HL-60 (cell line): ENCODE results near the gene EPHA6.

ENCODE experiments used
- DNase-seq, 2 experiments: peaks; one replicate each; pipeline ENCODE4 v3.0.0-alpha.2; 2010 to 2020; ENCODE audit warnings: low read depth in 1 of 2, low spot score in 1 of 2
- H3K27ac ChIP-seq: fragments of 250-450 bp; sonication (Bioruptor Pico); replicated peaks from 2 replicates; pipeline ENCODE4 v1.5.1; 2020; ENCODE audit warnings: mild to moderate bottlenecking, moderate library complexity
- H3K27me3 ChIP-seq: fragments of 250-450 bp; sonication (Bioruptor Pico); 2 replicates; pipeline ENCODE4 v1.5.1; 2021; ENCODE audit warnings: mild to moderate bottlenecking, moderate library complexity; ENCODE audit not compliant: insufficient read depth, poor library complexity, severe bottlenecking
- H3K4me3 ChIP-seq: replicated peaks from 2 replicates; pipeline ENCODE4 v1.5.1; 2011; ENCODE audit warnings: mild to moderate bottlenecking, control low read depth, low read length; ENCODE audit not compliant: insufficient read depth
- GABPA ChIP-seq: IDR thresholded peaks from 2 replicates; pipeline ENCODE4 v1.6.1; 2012; ENCODE audit warnings: low read depth
- POLR2AphosphoS5 ChIP-seq: IDR thresholded peaks from 2 replicates; pipeline ENCODE4 v1.6.1; 2012; ENCODE audit warnings: low read depth
- SPI1 ChIP-seq: IDR thresholded peaks from 2 replicates; pipeline ENCODE4 v1.6.1; 2012; ENCODE audit warnings: low read depth, mild to moderate bottlenecking, borderline replicate concordance
- TF ChIP-seq, protein P1 (sequence below): IDR thresholded peaks from one replicate; pipeline ENCODE4 v1.5.1; 2011; ENCODE audit warnings: low read length, control low read depth, inconsistent platforms; ENCODE audit not compliant: insufficient read depth
- TF ChIP-seq, protein P2 (sequence below): IDR thresholded peaks from 2 replicates; pipeline ENCODE4 v1.6.1; 2012; ENCODE audit warnings: low read depth; ENCODE audit not compliant: insufficient replicate concordance

The EPHA6 gene

GRCh38 chr3:97736928-97737327, 922.5 kb downstream of the EPHA6 start:
- no peak for TF ChIP-seq GABPA
- no peak for TF ChIP-seq SPI1
- TF ChIP-seq, protein P1, sequence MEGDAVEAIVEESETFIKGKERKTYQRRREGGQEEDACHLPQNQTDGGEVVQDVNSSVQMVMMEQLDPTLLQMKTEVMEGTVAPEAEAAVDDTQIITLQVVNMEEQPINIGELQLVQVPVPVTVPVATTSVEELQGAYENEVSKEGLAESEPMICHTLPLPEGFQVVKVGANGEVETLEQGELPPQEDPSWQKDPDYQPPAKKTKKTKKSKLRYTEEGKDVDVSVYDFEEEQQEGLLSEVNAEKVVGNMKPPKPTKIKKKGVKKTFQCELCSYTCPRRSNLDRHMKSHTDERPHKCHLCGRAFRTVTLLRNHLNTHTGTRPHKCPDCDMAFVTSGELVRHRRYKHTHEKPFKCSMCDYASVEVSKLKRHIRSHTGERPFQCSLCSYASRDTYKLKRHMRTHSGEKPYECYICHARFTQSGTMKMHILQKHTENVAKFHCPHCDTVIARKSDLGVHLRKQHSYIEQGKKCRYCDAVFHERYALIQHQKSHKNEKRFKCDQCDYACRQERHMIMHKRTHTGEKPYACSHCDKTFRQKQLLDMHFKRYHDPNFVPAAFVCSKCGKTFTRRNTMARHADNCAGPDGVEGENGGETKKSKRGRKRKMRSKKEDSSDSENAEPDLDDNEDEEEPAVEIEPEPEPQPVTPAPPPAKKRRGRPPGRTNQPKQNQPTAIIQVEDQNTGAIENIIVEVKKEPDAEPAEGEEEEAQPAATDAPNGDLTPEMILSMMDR: no peak
- TF ChIP-seq, protein P2, sequence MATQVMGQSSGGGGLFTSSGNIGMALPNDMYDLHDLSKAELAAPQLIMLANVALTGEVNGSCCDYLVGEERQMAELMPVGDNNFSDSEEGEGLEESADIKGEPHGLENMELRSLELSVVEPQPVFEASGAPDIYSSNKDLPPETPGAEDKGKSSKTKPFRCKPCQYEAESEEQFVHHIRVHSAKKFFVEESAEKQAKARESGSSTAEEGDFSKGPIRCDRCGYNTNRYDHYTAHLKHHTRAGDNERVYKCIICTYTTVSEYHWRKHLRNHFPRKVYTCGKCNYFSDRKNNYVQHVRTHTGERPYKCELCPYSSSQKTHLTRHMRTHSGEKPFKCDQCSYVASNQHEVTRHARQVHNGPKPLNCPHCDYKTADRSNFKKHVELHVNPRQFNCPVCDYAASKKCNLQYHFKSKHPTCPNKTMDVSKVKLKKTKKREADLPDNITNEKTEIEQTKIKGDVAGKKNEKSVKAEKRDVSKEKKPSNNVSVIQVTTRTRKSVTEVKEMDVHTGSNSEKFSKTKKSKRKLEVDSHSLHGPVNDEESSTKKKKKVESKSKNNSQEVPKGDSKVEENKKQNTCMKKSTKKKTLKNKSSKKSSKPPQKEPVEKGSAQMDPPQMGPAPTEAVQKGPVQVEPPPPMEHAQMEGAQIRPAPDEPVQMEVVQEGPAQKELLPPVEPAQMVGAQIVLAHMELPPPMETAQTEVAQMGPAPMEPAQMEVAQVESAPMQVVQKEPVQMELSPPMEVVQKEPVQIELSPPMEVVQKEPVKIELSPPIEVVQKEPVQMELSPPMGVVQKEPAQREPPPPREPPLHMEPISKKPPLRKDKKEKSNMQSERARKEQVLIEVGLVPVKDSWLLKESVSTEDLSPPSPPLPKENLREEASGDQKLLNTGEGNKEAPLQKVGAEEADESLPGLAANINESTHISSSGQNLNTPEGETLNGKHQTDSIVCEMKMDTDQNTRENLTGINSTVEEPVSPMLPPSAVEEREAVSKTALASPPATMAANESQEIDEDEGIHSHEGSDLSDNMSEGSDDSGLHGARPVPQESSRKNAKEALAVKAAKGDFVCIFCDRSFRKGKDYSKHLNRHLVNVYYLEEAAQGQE: no peak
- no peak for TF ChIP-seq POLR2AphosphoS5
- Histone ChIP-seq H3K4me3 (no peak overlapping the region), H3K27ac (no peak overlapping the region), H3K27me3 (peaks cover 5% of the 10 kb centered on the region)
- DNase-seq: no peak

GRCh38 chr3:97738761-97739160, 924.4 kb downstream of the EPHA6 start:
- DNase-seq: no peak
- TF ChIP-seq POLR2AphosphoS5 (no peak), GABPA (no peak), SPI1 (no peak)
- TF ChIP-seq, protein P1: no peak
- TF ChIP-seq, protein P2: no peak
- Histone ChIP-seq H3K4me3 (no peak overlapping the region), H3K27me3 (peaks cover 5% of the 10 kb centered on the region), H3K27ac (no peak overlapping the region)

- no peak overlapping the region for H3K27ac ChIP-seq
- no peak for DNase-seq
- no peak overlapping the region for H3K4me3 ChIP-seq
- H3K27me3 ChIP-seq: peaks cover 5% of the 10 kb centered on the region
- TF ChIP-seq POLR2AphosphoS5 (no peak), GABPA (no peak)
- TF ChIP-seq, protein P2: no peak
- TF ChIP-seq, protein P1: no peak
These were observed 927.6 kb downstream of the EPHA6 start for GRCh38 chr3:97742036-97742435.
